GM21360 (cell line): ENCODE data around the gene BORCS8.

ENCODE experiments used
- ATAC-seq: cut with Tn5 transposase; IDR thresholded peaks from one replicate; pipeline ENCODE4 v1.9.1; 2021; ENCODE audit warnings: mild to moderate bottlenecking, moderate library complexity; ENCODE audit not compliant: unreplicated experiment

The BORCS8 gene

GRCh38 chr19:19214159-19214490 is 22.2 kb upstream of the BORCS8 start:
- ATAC-seq = no peak

DNA sequence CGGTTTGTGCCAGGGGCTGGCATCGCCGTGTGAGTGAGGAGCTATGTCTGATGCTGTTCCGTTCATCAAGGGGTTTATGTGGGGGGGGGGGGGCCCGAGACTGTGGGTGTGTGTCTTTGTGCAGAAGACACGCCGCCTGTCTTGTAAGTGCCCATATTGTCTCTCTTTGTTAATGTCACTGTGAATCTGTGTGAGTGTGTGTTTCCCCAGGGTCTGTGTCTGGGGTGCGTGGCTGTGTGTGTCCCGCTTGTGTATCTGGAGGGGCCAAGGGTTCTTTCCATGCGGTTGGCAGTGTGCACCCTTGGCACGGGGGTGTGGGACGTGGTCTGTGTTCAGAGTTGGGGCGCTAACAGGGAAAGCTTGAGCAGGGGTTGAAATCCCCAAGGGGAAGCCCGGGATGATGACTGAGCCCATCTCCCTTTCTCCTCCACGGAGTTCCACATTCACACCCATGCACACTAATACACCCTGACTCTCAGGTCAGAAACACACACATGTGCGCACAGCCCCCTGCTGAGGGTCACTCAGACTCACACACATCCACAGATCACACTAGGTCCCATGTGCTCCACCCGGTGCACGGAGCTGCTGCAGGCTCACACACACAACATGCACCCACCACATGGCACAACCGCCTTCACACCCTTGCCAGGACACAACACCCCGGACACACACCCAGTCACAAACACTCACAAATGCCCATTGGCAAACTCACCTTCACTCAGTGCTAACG is 21.6 kb upstream of the BORCS8 start:
- ATAC-seq = no peak

- ATAC-seq = no peak
These were observed 21.0 kb upstream of the BORCS8 start for GRCh38 chr19:19212916-19213315.

DNA sequence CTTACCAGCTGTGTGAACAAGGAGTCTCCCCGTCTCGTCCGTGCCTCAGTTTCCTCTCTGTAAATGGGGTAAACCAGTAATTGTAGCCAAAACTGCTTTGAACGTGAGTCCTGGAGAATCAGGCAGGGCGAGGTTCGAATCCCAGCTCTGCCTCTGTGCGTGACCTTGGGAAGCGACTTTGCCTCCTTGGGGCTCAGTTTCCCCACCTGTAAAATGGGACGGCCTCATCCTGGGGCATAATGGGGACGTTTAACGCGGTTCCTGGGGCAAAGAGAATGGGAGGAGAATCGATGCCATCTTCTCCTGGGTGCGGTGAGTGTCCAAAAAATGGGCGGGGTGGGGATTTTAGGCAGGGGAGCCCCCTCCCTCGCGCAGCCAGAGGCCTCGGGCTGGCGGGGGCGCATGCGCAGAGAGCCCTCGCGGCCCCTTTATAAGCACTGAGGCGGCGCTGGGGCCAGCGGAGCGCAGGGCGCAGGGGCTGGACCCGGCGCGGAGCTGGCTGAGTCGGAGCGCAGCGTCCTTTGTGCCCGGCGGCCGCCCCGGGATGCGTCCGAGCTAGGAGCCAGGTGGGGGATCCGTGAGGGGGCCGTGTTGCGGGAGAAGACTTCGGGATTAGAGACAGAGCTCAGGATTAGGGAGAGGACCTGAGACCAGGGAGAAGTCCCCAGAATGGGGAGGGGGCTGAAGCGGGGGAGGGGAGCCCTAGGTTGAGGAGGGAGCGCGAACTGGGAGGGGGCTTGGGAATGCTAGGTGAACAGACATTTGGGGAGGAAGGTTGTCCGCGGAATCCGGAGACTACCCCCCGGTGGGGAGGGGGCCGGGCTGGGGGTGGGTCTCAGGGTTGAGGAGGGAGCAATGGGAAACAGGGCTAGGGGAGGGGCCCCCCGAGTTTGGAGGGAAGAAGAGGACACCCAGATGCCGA is 19.8 kb upstream of the BORCS8 start, which contains the start of gene NCAN:
Gene NCAN (plus strand): TSS at position 460 of the 922 bp plus-strand sequence. CDS start 4,996 bp downstream, outside the sequence.
- no peak for ATAC-seq

GRCh38 chr19:19209372-19209771 is 17.4 kb upstream of the BORCS8 start:
- no peak for ATAC-seq

GRCh38 chr19:19207637-19208572 is 16.0 kb upstream of the BORCS8 start:
- no peak for ATAC-seq

- no peak for ATAC-seq
These were observed 15.0 kb upstream of the BORCS8 start for GRCh38 chr19:19206938-19207337.

GRCh38 chr19:19205416-19206410 is 13.8 kb upstream of the BORCS8 start:
- no peak for ATAC-seq

- ATAC-seq = no peak
These were observed 12.2 kb upstream of the BORCS8 start for GRCh38 chr19:19204181-19204580.

DNA sequence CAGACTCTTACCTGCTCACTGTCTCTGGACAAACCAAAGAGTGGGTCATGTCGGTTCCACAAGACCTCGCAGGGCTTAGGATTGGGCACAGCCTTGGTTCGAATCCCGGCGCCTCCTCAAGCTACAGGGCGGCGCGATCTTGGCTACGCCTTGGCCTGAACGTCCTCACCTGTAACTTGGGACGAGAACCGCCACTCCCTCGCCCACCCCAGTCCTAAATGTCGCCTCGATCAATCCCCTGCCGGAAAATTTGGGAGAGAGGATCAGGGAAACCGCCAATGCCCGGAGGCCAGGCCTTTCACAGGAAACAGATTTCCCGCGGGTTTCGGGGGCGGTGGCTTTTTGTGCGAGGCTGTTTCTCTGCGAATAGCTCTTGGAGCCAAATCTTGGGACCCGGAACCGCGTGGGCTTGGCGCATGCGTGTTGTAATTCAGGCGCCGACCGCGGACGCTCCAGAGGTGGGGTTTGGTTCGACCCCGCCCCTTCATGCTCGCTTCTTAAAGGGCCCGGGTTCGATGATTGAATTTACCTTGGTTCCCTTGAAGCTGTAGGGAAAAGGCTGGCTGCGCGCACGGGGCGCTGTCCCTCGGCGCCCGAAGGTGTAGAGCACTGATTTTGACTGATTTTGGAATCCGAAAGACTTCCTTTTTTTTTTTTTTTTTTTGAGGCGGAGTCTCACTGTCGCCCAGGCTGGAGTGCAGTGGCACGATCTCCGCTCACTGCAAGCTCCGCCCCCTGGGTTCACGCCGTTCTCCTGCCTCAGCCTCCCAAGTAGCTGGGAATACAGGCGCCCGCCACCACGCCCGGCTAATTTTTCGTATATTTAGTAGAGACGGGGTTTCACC is 11.3 kb upstream of the BORCS8 start, which contains the start of gene NR2C2AP:
Gene NR2C2AP (minus strand): TSS at position 403 of the 845 bp plus-strand sequence. CDS start 354 bp downstream, at position 49.
- peak; percentile 68 for ATAC-seq

DNA sequence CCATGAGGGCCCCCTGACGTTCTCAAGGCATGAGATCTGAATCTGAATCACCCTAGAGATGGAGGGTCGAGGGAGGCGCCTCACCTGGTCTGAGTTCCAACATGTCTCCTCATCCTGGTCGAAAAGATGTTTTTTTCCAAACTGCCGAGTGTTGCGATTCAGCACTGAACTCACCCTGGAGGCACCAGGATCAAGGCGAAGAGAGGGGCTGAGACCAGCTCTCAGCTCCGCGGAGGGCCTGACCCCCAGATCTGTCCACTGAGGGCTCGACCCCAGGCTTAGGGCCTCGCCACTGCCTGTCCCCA is 10.7 kb upstream of the BORCS8 start:
- peak; percentile 12 for ATAC-seq

- no peak for ATAC-seq
These were observed 10.0 kb upstream of the BORCS8 start for GRCh38 chr19:19201697-19202630.

DNA sequence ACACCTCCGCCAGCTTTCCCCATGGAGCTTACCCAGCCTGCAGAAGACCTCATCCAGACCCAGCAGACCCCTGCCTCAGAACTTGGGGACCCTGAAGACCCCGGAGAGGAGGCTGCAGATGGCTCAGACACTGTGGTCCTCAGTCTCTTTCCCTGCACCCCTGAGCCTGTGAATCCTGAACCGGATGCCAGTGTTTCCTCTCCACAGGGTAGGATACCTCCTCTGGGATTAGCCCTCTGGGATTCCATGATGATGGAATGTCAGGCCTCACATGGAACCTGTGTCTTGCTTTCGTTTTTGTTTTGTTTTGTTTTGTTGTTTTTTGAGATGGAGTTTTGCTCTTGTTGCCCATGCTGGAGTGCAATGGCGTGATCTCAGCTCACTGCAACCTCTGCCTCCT is 2.0 kb upstream of the BORCS8 start:
- ATAC-seq = no peak

GRCh38 chr19:19192910-19193423 is 1.0 kb upstream of the BORCS8 start:
- no peak for ATAC-seq

- ATAC-seq = no peak
These were observed 229 bp downstream of the BORCS8 start for GRCh38 chr19:19191768-19192077.

DNA sequence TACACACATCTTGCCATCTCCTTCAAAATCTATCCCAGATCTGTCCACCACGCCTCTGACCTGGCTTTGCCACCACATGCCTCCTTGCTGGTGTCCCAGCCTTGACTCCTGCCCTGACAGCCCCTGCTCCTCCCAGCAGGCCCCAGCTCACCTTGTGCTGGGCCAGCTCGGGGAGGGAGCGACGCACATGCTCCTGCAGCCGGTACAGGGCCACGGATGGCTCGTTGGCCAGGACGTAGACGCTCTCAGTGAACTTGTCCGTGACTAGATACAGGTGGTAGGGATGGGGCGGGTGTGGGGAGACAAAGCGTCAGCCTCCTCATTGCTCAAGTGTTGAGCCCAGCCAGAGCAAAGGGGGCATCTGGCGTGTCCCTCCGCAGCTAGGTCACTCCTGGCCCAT is 5.2 kb downstream of the BORCS8 start:
- no peak for ATAC-seq

DNA sequence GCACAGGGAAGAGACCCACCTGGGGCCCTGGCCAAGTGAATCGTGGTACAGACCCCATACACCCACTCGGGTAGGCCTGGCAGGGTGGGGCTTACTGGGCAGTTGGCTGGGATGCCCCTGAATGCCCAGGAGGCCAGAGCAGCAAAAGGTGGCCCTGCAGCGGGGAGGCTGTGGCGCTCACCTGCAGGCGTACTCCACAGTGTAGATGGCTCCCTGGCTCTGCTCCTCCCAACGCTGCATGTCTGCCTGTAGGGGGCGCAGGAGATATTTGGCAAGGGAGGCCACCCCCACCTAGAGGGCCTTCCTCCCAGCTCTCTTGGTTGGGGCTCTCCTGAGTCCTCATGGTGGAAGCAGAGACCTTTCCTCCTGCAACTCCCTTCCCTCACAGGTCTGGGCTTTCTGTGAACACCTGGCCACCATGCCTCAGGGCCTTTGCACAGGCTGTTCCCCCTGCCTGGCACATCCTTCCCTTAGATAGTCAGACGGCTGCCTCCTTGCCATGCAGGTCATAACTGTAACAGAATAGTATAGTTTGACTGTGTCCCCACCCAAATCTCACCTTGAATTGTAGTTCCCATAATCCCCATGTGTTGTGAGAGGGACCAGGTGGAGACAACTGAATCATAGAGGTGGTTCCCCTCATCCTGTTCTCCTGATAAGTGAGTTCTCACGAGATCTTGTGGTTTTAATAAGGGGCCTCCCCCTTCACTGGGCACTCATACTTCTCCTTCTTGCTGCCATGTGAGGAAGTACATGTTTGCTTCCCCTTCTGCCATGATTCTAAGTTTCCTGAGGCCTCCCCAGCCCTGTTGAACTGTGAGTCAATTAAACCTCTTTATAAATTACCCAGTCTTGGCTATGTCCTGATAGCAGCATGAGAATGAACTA is 5.9 kb downstream of the BORCS8 start:
- no peak for ATAC-seq
